Adrenal gland (tissue), 5 donors: ENCODE results near the gene TMEM117.

Source experiments
- CTCF ChIP-seq, 6 experiments: fragments of 450-650 bp in 4 of 6; fragments of 200-600 bp in 2 of 6; sonication (generic) in 1 of 6; IDR thresholded peaks; 1 replicate in 5 of 6; 2 replicates in 1 of 6; pipeline versions ENCODE4 v1.5.1 to v1.8.0; 2016 to 2021; ENCODE audit warnings: antibody characterized with exemption in 6 of 6, mild to moderate bottlenecking in 2 of 6, moderate library complexity in 1 of 6
- POLR2A ChIP-seq, 2 donors: fragments of 450-650 bp; IDR thresholded peaks; one replicate each; pipeline ENCODE4 v1.6.1; 2017; ENCODE audit warnings: antibody characterized with exemption in 2 of 2, mild to moderate bottlenecking in 2 of 2, moderate library complexity in 1 of 2
- donor health status: DM: no; HTN: no; CAD: no.

- no peak for TF ChIP-seq CTCF (IDR thresholded peaks at IDR 0.05)
- TF ChIP-seq POLR2A (IDR thresholded peaks at IDR 0.05): no peak
Observed at GRCh38 chr12:44227616-44228015, 391.7 kb downstream of the TMEM117 start.
